Activated T-cell treated with anti-CD3 and anti-CD28 coated beads, Interleukin-2, amount 50 U/mL, for 4 hours (primary cell): ENCODE results near the gene ADAMTS10. TPM values are rescaled to one million over a fixed set of nuclear protein-coding genes. Genes with fewer than 3 reads are reported as not detected.

Experiments used
- ATAC-seq, 2 donors: fragments of 200-7000 bp; cut with Tn5 transposase; one replicate each; pipeline ENCODE4 v1.10.0; 2021
- DNase-seq: peaks from one replicate; pipeline ENCODE4 v3.0.0-alpha.2; 2020
- H3K27me3 Mint-ChIP-seq: one replicate; pipeline ENCODE4 v1.8.0; 2021; ENCODE audit warnings: low read depth, mixed read lengths
- H3K36me3 Mint-ChIP-seq: one replicate; pipeline ENCODE4 v1.8.0; 2022; ENCODE audit warnings: mixed read lengths; ENCODE audit not compliant: insufficient read depth
- H3K4me1 Mint-ChIP-seq: one replicate; pipeline ENCODE4 v1.8.0; 2021; ENCODE audit warnings: low read depth, mixed read lengths
- H3K4me3 Mint-ChIP-seq: one replicate; pipeline ENCODE4 v1.8.0; 2021; ENCODE audit warnings: mild to moderate bottlenecking, moderate library complexity, mixed read lengths
- H3K9me3 Mint-ChIP-seq: one replicate; pipeline ENCODE4 v1.8.0; 2021; ENCODE audit warnings: mixed read lengths
- total RNA-seq, 3 donors: library from RNA; stranded (reverse); gene quantifications; one replicate each; pipeline ENCODE4 v1.2.1, GENCODE V29; 2021

ADAMTS10 gene
- total RNA-seq: 1 to 10 TPM; 1.1 to 3.1 (median 1.5) TPM

DNA sequence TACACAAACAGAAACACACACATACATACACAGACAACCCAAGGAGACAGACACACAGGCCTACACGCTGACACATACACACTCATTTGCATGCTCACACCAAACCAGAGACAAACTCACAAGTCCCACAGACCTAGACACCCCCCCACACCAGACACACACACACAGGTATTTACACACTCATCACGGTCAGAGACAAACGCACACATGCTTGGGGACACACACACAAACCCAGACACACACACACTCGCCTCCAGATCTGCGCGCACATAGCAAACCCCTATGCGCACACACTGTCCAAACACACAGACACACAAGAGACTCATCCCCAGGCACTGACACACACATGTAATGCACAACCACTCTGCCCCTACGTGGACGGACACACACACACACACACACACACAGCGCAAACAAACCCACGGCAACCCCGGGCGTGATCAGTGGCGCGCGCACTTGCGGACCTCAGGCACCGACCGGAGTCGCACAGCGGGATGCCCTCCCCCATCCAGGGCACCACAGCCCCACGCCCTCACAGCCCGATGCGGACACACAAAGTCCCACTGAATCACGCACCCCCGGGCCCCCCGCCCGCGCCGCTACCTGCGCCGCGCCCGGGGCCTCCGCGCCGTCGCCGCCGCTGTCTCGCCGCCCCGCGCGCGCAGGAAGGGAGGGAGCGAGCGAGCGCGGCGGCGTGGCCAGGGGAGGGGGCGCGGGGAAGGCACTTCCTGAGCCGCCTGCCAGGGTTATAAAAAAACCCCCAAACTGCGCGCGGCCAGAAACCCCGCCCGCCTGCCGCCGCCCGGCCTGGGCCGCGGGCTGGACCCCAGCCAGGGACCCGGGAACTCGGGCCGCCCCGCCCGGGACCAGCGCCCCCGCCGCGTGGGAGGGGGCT lies at the start of gene ADAMTS10:
ADAMTS10 (minus strand) TSS at position 675 of the 895 bp plus-strand sequence. CDS start 5,005 bp downstream, outside the sequence.
- Mint-ChIP-seq H3K36me3 (peaks cover 3% of the 10 kb centered on the region), H3K4me3 (peak within 1 kb of the TSS; percentile 80), H3K4me1 (peaks cover 29% of the 10 kb centered on the region), H3K9me3 (no peaks in the 10 kb centered on the region), H3K27me3 (no peaks in the 10 kb centered on the region)
- peak; percentile 32 for DNase-seq
- ATAC-seq: peak; percentile 55 to 59

DNA sequence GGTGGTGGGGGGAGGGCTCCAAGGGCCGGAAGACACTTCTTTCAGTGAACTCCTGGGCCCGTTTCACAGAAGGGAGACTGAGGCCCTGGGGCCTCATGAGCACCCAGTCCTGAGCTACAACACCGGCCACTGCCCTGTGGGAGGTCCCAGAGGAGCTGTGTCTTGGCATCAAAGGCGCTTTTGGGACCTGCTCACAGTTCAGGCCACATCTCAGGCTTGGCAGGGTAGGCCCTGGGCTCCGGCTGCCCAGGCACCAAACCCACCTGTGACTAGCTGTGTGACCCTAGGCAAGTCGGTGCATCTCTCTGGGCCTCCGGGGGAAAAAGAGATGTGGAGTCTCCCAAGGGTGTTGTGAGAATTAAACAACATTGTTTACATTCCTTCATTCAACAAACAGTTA lies 49.4 kb upstream of the ADAMTS10 start:
- no peak for ATAC-seq
- no peak for DNase-seq
- no peaks in the 10 kb centered on the region for H3K27me3 Mint-ChIP-seq
- no peak overlapping the region for H3K4me3 Mint-ChIP-seq
- no peaks in the 10 kb centered on the region for H3K36me3 Mint-ChIP-seq
- H3K4me1 Mint-ChIP-seq: peaks cover 29% of the 10 kb centered on the region
- H3K9me3 Mint-ChIP-seq: no peaks in the 10 kb centered on the region

DNA sequence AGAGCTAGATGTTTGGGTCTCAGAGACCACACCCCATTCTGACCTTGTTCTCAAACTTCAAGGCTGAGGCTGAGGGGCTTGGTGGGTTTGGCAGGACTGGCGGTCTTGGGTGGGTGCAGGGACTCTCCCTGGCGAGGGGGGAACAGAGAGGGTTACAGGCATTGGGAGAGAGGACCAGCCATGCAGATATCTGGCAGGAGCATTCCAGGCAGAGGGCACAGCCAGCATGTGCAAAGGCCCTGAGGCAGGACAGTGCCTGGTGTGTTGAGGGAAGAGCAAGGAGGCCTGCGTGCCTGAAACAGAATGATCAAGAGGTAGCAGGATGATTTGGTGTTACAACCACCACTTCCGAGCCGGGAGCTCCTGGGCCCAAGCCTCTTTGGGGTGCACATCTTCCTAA lies 47.4 kb upstream of the ADAMTS10 start:
- peaks cover 3% of the 10 kb centered on the region for H3K27me3 Mint-ChIP-seq
- H3K9me3 Mint-ChIP-seq: no peaks in the 10 kb centered on the region
- no peak overlapping the region for H3K4me3 Mint-ChIP-seq
- DNase-seq (no peak), ATAC-seq (no peak)
- H3K36me3 Mint-ChIP-seq: no peaks in the 10 kb centered on the region
- H3K4me1 Mint-ChIP-seq: peaks cover 19% of the 10 kb centered on the region

DNA sequence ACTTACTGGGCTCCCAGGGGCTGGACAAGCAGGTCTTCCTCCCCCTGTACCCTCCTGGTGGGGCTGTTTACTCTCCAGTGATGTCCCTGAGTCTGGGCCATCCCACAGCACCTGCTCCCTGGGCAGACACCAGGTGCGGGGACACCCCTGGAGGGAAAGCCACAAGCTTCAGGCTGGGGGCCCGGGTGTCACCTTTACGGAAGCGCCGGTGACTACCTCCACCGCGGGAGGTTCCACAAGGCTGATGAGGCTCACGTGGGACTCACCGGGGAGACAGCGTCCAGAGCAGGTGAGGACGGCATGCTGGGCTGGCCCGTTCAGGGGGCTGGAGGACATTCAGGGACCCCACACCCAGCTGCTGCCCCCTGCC lies 44.8 kb upstream of the ADAMTS10 start:
- Mint-ChIP-seq H3K4me1 (peaks cover 15% of the 10 kb centered on the region), H3K27me3 (peaks cover 3% of the 10 kb centered on the region), H3K9me3 (no peaks in the 10 kb centered on the region), H3K36me3 (no peaks in the 10 kb centered on the region), H3K4me3 (peak overlapping the region; percentile 40)
- DNase-seq (peak; percentile 34), ATAC-seq (peak; percentile 48 to 58)

DNA sequence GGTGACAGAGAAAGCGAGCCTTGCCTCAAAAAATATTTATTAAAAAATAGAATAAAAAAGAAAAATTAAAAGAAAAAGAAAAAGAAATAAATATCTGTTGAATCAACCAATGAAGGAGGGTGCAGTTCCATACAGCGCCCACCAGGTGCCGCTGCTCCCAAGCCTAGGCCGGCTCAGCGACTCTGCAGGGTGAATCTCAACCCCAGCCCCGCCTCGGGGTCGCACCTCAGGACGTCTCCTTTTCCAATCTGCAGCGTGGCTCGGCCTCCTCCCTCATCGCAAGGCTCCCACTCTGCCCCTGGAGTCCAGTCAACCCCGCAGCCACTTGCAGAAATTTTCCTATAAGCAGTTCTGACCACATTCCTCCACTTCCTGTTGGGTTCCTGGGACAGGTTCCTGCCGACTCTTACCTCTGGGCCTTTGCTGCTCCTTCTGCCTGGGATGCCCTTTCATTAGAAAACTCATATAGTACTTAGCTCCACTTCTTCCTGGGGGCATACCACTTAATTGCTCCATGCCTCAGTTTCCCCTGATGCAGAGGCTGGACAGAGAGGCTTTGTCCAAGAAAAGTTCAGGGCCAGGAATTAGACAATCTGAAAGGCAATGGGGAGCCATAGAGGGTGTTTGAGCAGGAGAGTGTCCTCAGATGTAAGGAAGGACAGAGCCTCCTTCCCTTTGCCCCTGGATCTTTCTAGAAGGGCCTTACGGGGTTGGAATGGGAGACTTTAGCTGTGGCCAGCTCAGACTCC lies 44.2 kb upstream of the ADAMTS10 start:
- Mint-ChIP-seq H3K4me1 (peaks cover 13% of the 10 kb centered on the region), H3K9me3 (no peaks in the 10 kb centered on the region), H3K36me3 (no peaks in the 10 kb centered on the region), H3K4me3 (peak overlapping the region; percentile 29), H3K27me3 (peaks cover 3% of the 10 kb centered on the region)
- DNase-seq (peak; percentile 69), ATAC-seq (peak; percentile 72)

DNA sequence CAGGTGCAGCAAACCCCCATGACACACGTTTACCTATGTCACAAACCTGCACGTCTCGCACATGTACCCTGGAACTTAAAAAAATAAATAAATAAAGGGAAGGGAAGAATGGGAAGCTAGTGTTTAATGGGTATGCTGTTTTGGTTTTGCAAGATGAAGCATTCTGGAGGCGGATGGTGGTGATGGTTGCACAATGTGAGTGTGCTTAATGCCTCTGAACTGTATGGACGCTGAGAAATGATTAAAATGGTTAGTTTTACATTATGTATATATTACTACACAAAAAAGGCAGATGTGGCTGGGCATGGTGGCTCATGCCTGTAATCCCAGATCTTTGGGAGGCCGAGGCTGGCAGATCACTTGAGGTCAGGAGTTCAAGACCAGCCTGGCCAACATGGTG lies 37.7 kb upstream of the ADAMTS10 start:
- no peak overlapping the region for H3K4me3 Mint-ChIP-seq
- H3K27me3 Mint-ChIP-seq: peaks cover 16% of the 10 kb centered on the region
- ATAC-seq (no peak), DNase-seq (no peak)
- peaks cover 2% of the 10 kb centered on the region for H3K4me1 Mint-ChIP-seq
- H3K9me3 Mint-ChIP-seq: no peaks in the 10 kb centered on the region
- no peaks in the 10 kb centered on the region for H3K36me3 Mint-ChIP-seq

DNA sequence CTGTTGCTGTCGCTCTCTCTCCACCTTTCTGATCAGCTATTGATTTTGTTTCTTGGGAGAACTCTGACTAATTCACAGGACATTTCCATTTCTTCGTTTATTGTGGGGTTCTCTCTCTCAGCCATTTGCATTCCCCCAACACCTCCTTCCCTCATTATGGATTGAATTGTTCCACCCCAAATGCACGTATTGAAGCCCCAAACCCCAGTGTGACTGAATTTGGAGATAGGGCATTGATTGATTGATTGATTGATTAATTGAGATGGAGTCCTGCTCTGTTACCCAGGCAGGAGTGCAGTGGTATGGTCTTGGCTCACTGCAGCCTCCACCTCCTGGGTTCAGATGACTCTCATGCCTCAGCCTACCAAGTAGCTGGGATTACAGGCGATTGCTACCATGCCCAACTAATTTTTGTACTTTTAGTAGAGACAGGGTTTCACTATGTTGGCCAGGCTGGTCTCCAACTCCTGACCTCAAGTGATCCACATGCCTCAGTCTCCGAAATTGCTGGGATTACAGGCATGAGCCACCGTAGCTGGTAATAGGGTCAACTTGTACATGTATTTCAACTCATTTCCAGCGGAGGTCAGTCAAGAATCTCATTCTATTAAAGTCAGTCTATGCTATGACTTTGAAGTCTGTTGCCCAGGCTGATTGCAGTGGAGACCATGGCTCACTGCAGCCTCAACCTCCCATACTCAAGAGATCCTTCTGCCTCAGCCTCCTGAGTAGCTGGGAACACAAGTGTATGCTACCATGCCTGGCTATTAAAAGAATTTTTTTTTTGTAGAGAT lies 33.5 kb upstream of the ADAMTS10 start:
- ATAC-seq (no peak), DNase-seq (no peak)
- no peaks in the 10 kb centered on the region for H3K36me3 Mint-ChIP-seq
- H3K4me3 Mint-ChIP-seq: no peak overlapping the region
- no peaks in the 10 kb centered on the region for H3K4me1 Mint-ChIP-seq
- H3K27me3 Mint-ChIP-seq: peaks cover 21% of the 10 kb centered on the region
- no peaks in the 10 kb centered on the region for H3K9me3 Mint-ChIP-seq

DNA sequence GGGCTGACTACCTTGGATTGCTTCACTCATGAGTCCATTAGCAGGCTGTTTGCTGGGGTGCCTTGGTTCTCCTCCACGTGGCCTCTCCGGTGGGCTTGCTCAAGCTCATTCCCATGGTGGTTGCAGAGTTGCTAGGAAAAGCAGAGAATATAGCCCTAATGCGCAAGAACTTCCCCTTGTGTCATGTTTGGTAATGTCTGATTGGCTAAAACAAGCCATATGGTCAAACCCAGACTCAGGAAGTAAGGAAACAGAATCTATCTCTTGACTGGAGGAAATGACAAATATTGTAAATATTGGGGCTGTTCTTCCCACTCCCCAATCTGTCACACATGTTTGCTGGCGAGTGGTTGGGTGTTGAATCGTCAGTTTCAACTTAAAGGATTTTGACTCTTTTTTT lies 32.0 kb upstream of the ADAMTS10 start:
- Mint-ChIP-seq H3K9me3 (no peaks in the 10 kb centered on the region), H3K4me1 (no peaks in the 10 kb centered on the region), H3K4me3 (no peak overlapping the region), H3K36me3 (no peaks in the 10 kb centered on the region), H3K27me3 (peaks cover 24% of the 10 kb centered on the region)
- DNase-seq (no peak), ATAC-seq (no peak)

DNA sequence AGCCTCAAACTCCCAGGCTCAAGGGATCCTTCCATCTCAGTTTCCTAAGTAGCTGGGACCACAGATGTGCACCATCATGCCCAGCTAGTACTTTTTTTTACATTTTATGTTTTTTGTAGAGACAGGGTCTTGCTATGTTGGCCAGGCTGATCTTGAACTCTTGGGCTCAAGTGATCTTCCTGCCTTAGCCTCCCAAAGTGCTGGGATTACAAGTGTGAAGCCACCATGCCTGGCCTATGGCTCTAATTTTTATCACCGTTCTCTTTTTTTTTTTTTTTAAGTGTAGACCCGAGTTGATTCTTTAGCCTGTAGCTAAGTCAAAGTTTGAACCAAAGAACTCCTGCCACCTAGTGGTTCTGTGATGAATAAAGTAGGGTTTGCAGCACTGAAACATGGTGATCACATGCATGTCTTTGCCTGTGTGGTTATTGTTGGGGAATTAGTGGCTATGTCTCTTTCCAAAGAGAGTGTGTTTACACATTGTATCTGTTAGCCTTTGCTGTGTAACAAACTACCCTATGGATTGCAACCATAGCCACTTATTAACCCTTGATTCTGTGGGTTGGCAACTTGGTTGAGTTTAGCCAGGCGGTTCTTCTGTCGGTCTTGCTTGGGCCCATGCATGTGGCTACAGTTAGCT lies 31.5 kb upstream of the ADAMTS10 start:
- Mint-ChIP-seq H3K27me3 (peaks cover 23% of the 10 kb centered on the region), H3K36me3 (no peaks in the 10 kb centered on the region), H3K9me3 (no peaks in the 10 kb centered on the region), H3K4me3 (no peak overlapping the region), H3K4me1 (no peaks in the 10 kb centered on the region)
- DNase-seq (no peak), ATAC-seq (peak; percentile 46 to 54)

DNA sequence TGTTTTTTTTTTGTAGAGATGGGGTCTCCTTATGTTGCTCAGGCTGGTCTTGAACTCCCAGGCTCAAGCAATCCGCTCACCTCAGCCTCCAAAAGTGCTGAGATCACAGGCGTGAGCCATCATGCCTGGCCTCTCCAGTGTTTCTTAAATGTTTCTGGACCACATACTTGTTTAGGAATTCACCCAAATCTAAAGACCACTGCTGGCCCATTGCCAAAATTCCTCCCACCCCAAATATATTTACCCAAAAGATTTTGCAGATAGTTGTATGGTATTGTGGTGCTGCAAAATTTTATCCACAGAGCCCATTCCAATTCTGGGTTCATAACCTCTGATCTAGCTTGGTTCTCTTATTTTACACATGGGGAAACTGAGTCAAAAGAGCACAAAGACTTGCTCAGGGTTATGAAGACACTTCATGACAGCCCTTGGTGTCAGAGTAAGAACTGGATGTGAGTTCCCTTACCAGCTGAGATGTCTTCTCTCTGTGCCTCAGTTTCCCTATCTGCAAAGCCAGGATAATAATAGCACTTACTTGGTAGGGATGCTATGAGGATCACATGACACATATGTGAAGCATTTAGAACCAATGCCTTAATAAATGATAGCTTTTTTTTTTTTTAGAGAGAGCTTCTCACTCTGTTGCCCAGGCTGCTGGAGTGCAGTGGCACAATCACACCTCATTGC lies 30.8 kb upstream of the ADAMTS10 start:
- Mint-ChIP-seq H3K27me3 (peaks cover 21% of the 10 kb centered on the region), H3K4me1 (no peaks in the 10 kb centered on the region), H3K4me3 (no peak overlapping the region), H3K36me3 (no peaks in the 10 kb centered on the region), H3K9me3 (no peaks in the 10 kb centered on the region)
- no peak for DNase-seq
- no peak for ATAC-seq

DNA sequence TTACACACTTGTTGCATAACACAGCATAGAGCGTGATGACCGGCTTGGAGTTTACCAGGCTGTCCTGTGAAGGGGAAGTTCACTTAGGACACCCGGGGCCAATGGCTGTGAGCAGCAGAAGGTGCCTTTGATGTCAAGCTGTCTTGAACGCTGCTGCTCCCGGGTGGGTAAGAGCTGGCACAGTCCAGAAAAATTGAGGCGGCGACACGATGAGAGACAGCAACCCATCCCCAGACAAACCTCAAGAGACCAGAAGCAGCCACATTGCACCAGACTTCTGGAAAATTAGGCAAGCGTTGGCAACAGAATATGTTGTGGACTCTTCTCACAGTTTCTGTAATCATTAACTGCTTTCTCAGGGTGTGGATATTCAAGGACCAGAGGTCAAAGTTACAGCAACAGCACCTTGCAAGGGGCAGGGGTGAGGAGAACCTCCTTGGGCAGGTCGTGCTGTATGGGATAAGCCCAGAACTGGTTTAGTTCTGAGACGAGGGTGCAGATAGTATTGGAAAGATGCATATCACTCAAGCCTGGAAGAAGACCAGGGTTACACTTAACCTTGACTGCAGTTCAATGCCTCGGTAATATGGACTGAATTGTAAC lies 30.0 kb upstream of the ADAMTS10 start:
- ATAC-seq: no peak
- Mint-ChIP-seq H3K36me3 (no peaks in the 10 kb centered on the region), H3K27me3 (peaks cover 16% of the 10 kb centered on the region), H3K4me1 (no peaks in the 10 kb centered on the region), H3K4me3 (no peak overlapping the region), H3K9me3 (no peaks in the 10 kb centered on the region)
- no peak for DNase-seq

DNA sequence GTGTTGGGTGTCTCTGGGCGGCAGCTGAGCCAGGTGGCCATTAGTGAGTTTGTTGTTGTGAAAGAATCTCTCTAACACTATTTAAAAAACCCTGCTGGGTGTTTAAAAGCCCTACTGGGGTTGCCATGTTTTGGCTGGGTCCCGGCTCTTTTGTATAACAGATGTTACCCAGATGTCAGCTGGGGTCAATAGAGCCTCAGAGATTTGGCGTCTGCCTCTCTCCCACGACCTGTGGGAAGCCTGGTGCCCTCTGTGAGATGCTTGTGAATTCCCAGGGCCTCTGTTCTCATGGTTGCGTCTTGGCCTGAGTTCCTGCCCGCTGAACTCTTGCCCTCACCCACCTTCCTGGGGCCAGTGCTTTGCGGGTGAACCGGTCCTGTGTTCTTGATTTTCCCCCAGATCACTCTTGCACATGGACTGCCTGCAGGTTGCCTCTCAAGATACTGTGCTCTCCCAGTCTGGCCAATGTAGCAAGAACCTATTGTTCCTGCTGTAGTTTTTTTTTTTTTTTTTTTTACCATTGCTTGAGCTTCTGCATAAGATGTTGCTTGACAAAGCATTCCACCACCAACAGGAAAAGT lies 29.4 kb upstream of the ADAMTS10 start:
- Mint-ChIP-seq H3K4me3 (no peak overlapping the region), H3K36me3 (no peaks in the 10 kb centered on the region), H3K27me3 (peaks cover 14% of the 10 kb centered on the region), H3K4me1 (no peaks in the 10 kb centered on the region), H3K9me3 (no peaks in the 10 kb centered on the region)
- ATAC-seq (no peak), DNase-seq (no peak)

DNA sequence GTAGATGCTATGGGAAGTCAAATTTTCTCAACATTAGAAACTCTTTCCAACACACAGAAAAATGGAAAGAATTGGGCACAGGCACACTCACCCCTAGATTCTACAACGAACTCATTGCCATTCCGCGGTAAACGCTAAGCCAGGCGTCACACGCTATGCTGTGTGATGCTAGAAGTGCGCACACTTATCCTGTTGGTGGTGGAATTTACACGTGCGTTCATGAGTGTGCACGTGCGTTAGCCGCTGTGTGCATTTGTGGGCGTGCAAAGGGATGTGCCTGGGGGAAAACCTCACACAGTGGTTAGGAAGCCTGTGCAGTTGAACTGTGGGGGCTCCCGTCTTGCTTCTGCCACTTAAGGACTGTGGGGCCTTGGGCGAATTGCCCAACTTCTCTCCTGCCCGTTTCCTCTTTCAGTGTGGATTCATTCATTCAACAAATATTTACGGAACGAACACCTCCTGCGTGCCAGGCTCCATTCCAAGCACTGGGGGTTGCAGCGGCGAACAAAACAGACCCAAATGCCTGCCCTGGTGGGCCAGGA lies 27.6 kb upstream of the ADAMTS10 start:
- DNase-seq: no peak
- H3K27me3 Mint-ChIP-seq: peaks cover 14% of the 10 kb centered on the region
- peak in 1 of 2 donors; percentile 34 for ATAC-seq
- no peaks in the 10 kb centered on the region for H3K9me3 Mint-ChIP-seq
- no peak overlapping the region for H3K4me3 Mint-ChIP-seq
- H3K4me1 Mint-ChIP-seq: no peaks in the 10 kb centered on the region
- no peaks in the 10 kb centered on the region for H3K36me3 Mint-ChIP-seq
